WTC11 (cell line): Measurements from ENCODE around the gene ERVK3-1. TPM values are rescaled to one million over a fixed set of nuclear protein-coding genes. Genes with fewer than 3 reads are reported as not detected.

Experiments used
- ATAC-seq: fragments of 200-7000 bp; cut with Tn5 transposase; 2 replicates; pipeline ENCODE4 v1.10.0; 2021; ENCODE audit warnings: mild to moderate bottlenecking, moderate library complexity
- CTCF ChIA-PET: fragments of 300-600 bp; sonication (Branson Sonifier 250); formaldehyde crosslinking; loops from one replicate; lab custom pipeline; 2021; ENCODE audit warnings: antibody characterized with exemption; lab: Charles Lee
- POLR2A ChIA-PET: fragments of 350-600 bp; sonication (Branson Sonifier 250); formaldehyde crosslinking; loops from one replicate; lab custom pipeline; 2021; ENCODE audit warnings: antibody characterized with exemption; lab: Charles Lee
- DNase-seq: peaks from one replicate; pipeline ENCODE4 v3.0.0; 2021; ENCODE audit warnings: low spot score
- H3K27ac Mint-ChIP-seq: 2 replicates; pipeline ENCODE4 v1.8.0; 2021; ENCODE audit warnings: mixed read lengths
- H3K27me3 Mint-ChIP-seq: 2 replicates; pipeline ENCODE4 v1.8.0; 2021; ENCODE audit warnings: low read depth, mild to moderate bottlenecking, moderate library complexity, mixed read lengths
- H3K36me3 Mint-ChIP-seq: 2 replicates; pipeline ENCODE4 v1.8.0; 2021; ENCODE audit warnings: mixed read lengths
- H3K4me1 Mint-ChIP-seq: 2 replicates; pipeline ENCODE4 v1.8.0; 2022; ENCODE audit warnings: mixed read lengths
- H3K4me3 Mint-ChIP-seq: 2 replicates; pipeline ENCODE4 v1.8.0; 2021; ENCODE audit warnings: mild to moderate bottlenecking, moderate library complexity, mixed read lengths
- H3K9me3 Mint-ChIP-seq: 2 replicates; pipeline ENCODE4 v1.8.0; 2021; ENCODE audit warnings: mixed read lengths
- ELF4 ChIP-seq: sonication (generic); formaldehyde crosslinking; IDR thresholded peaks from 2 replicates; pipeline ENCODE4 v1.8.1; 2022; ENCODE audit warnings: low read depth, mild to moderate bottlenecking, moderate library complexity, missing genetic modification reagents
- ETV6 ChIP-seq: sonication (generic); formaldehyde crosslinking; IDR thresholded peaks from 2 replicates; pipeline ENCODE4 v1.8.1; 2022; ENCODE audit warnings: mild to moderate bottlenecking, missing genetic modification reagents
- JUN ChIP-seq: sonication (generic); formaldehyde crosslinking; IDR thresholded peaks from 2 replicates; pipeline ENCODE4 v1.8.0; 2023; ENCODE audit warnings: mild to moderate bottlenecking, missing genetic modification reagents
- MXD4 ChIP-seq: fragments of 250-450 bp; sonication (Bioruptor Pico); IDR thresholded peaks from 2 replicates; pipeline ENCODE4 v1.8.0; 2021; ENCODE audit warnings: mild to moderate bottlenecking, moderate library complexity, borderline replicate concordance
- NR1H2 ChIP-seq: sonication (generic); formaldehyde crosslinking; IDR thresholded peaks from 2 replicates; pipeline ENCODE4 v1.9.0; 2021; ENCODE audit warnings: mild to moderate bottlenecking, moderate library complexity, missing genetic modification reagents
- PRRX2 ChIP-seq: fragments of 250-450 bp; sonication (Bioruptor Pico); IDR thresholded peaks from 2 replicates; pipeline ENCODE4 v1.8.0; 2021; ENCODE audit warnings: mild to moderate bottlenecking
- SOX15 ChIP-seq: fragments of 250-450 bp; sonication (Bioruptor Pico); IDR thresholded peaks from 2 replicates; pipeline ENCODE4 v1.9.0; 2021; ENCODE audit warnings: mild to moderate bottlenecking
- TCF7 ChIP-seq: sonication (generic); formaldehyde crosslinking; IDR thresholded peaks from 2 replicates; pipeline ENCODE4 v1.8.0; 2022; ENCODE audit warnings: mild to moderate bottlenecking, low read depth, missing genetic modification reagents, moderate library complexity
- ZNF232 ChIP-seq: sonication (generic); formaldehyde crosslinking; IDR thresholded peaks from 2 replicates; pipeline ENCODE4 v1.8.0; 2022; ENCODE audit warnings: mild to moderate bottlenecking, missing genetic modification reagents
- total RNA-seq: library from RNA; stranded (reverse); gene quantifications from 3 replicates; pipeline ENCODE4 v1.2.3, GENCODE V29; 2021
- TF ChIP-seq, protein P1 (sequence below): sonication (generic); formaldehyde crosslinking; conservative IDR thresholded peaks from 2 replicates; pipeline ENCODE4 v1.8.1; 2023; ENCODE audit warnings: mild to moderate bottlenecking, low read depth, missing genetic modification reagents, moderate library complexity
- TF ChIP-seq, protein P2 (sequence below): fragments of 250-450 bp; sonication (Bioruptor Pico); conservative IDR thresholded peaks from 2 replicates; pipeline ENCODE4 v1.9.0; 2021; ENCODE audit warnings: mild to moderate bottlenecking
- TF ChIP-seq, protein P3 (sequence below): fragments of 250-450 bp; sonication (Bioruptor Pico); IDR thresholded peaks from 2 replicates; pipeline ENCODE4 v1.9.0; 2021; ENCODE audit warnings: mild to moderate bottlenecking
- TF ChIP-seq, protein P4 (sequence below): sonication (generic); formaldehyde crosslinking; IDR thresholded peaks from 2 replicates; pipeline ENCODE4 v1.8.0; 2023; ENCODE audit warnings: missing genetic modification reagents, mild to moderate bottlenecking, borderline replicate concordance
- TF ChIP-seq, protein P5 (sequence below): fragments of 200-600 bp; IDR thresholded peaks from 2 replicates; pipeline ENCODE4 v1.8.0; 2022; ENCODE audit warnings: antibody characterized with exemption
- TF ChIP-seq, protein P6 (sequence below): sonication (generic); formaldehyde crosslinking; IDR thresholded peaks from 2 replicates; pipeline ENCODE4 v1.8.0; 2023; ENCODE audit warnings: mild to moderate bottlenecking, missing genetic modification reagents
- TF ChIP-seq, protein P7 (sequence below): sonication (generic); formaldehyde crosslinking; conservative IDR thresholded peaks from 2 replicates; pipeline ENCODE4 v1.8.1; 2022; ENCODE audit warnings: mild to moderate bottlenecking, missing genetic modification reagents

Gene ERVK3-1
- total RNA-seq, 1 experiment from 2014 or later: 26.0 TPM

DNA sequence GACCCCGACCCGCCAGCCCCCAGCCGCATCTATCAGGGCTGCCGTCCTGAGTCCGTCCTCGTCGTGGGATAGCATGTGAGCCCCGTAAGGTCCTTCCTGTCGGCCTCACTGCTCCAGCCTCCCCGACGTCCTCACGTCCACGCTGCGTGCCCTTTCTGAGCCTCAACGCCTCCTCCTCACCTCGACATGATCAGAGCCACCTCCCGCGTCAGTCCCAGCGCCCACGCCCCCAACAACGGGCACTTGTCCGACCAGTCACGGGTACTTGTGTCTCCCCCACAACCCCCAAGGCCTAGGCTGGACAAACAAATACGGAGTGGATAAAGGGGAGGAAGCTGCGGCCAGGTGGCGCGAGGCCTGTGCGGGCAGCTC, 56.7 kb downstream of the ERVK3-1 start (continued):
- TF ChIP-seq, protein P1, sequence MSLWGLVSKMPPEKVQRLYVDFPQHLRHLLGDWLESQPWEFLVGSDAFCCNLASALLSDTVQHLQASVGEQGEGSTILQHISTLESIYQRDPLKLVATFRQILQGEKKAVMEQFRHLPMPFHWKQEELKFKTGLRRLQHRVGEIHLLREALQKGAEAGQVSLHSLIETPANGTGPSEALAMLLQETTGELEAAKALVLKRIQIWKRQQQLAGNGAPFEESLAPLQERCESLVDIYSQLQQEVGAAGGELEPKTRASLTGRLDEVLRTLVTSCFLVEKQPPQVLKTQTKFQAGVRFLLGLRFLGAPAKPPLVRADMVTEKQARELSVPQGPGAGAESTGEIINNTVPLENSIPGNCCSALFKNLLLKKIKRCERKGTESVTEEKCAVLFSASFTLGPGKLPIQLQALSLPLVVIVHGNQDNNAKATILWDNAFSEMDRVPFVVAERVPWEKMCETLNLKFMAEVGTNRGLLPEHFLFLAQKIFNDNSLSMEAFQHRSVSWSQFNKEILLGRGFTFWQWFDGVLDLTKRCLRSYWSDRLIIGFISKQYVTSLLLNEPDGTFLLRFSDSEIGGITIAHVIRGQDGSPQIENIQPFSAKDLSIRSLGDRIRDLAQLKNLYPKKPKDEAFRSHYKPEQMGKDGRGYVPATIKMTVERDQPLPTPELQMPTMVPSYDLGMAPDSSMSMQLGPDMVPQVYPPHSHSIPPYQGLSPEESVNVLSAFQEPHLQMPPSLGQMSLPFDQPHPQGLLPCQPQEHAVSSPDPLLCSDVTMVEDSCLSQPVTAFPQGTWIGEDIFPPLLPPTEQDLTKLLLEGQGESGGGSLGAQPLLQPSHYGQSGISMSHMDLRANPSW (CRISPR knock-in tag): no peak
- no peak for TF ChIP-seq MXD4 (CRISPR knock-in tag)
- TF ChIP-seq, protein P2, sequence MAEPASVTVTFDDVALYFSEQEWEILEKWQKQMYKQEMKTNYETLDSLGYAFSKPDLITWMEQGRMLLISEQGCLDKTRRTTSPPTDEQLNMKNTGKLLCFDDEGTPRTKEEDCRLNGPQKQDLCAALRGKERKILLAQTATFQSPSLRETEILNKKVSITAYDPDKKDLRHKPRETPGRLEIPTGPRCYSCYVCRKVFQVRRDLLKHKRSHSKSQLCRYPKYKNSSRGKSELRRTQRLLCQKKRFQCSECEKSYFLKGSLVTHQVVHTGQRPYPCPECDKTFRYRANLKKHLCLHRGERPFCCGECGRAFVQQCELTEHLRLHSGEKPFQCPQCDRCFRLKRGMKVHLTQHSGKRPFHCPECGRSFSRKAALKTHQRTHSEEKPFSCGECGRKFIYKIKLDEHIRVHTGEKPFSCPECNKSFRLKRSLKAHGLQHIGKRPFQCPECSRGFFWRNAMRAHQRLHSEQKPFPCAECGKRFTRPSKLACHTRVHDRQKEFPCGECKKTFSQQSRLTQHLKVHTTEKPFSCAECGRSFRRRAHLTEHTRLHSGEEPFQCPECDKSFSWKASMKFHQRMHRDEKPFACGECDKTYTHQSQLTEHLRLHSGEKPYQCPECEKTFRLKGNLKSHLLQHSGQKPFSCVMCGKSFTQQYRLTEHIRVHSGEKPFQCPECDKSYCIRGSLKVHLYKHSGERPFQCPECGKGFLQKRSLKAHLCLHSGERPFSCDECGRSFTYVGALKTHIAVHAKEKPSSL: no peak
- TF ChIP-seq, all 79 proteins: peak for 6

DNA sequence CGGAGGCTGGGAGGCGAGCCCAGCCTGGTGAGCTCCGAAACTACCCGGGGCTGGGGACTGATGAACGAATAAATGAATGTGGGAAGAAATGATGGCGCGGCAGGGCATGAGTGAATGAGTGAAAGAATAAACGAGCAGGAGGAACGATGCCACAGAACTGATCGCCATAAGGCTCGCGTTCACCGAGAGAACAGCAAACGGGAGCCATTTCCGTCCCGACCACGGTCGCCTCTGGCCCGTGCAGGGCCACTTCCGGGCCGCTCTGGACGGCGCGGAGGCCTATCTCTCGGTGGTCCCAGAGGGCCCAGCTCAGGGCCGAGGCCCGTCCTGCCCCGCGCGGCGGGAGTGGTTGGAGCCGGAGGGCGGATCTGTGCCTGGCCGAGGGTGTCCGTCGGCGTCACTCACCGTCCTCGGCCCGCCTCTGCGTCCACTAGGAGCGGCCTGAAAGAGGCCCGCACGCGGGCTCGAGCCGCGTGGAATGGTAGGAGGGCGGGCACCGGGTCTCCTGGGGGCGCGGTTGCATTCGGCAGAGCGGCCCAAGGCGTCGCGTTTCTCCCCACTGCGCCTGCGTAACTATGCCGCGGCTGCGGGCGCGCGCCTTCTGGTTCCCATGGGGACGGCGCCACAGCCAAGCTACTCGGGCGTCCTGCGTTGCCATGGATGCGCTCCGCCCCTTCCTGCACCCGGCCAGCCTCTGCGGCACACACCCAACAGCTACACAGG, 57.3 kb downstream of the ERVK3-1 start, which contains the start of gene ZNF497:
TSS of gene ZNF497 (minus strand) at position 480 of the 723 bp plus-strand sequence. CDS start 5,116 bp downstream, outside the sequence.
- Mint-ChIP-seq H3K9me3 (no peaks in the 10 kb centered on the region), H3K4me1 (peaks cover 6% of the 10 kb centered on the region; the same call in 1 of the 2 replicates), H3K27ac (peak within 1 kb of the TSS; percentile 96), H3K27me3 (no peaks in the 10 kb centered on the region), H3K4me3 (peak within 1 kb of the TSS; percentile 94), H3K36me3 (no peaks in the 10 kb centered on the region)
- CTCF ChIA-PET: interaction anchor here (0.5 to 3.0 kb wide), 14 partner anchors 9 to 158 kb away, joined by 3 to 22 read pairs (median 4); partner anchors contain the start of genes ZBTB45, ZNF324B and ZSCAN22
- ATAC-seq (peak; percentile 93), DNase-seq (peak; percentile 98)
- POLR2A ChIA-PET: interaction anchor here (0.5 to 2.9 kb wide), 12 partner anchors 11 to 97 kb away, joined by 3 to 25 read pairs (median 4); partner anchors contain the start of genes RNF225, RPS5, ZNF324B and ZSCAN22
- no peak for TF ChIP-seq TCF7
- TF ChIP-seq JUN (CRISPR knock-in tag): no peak
- TF ChIP-seq, protein P3, sequence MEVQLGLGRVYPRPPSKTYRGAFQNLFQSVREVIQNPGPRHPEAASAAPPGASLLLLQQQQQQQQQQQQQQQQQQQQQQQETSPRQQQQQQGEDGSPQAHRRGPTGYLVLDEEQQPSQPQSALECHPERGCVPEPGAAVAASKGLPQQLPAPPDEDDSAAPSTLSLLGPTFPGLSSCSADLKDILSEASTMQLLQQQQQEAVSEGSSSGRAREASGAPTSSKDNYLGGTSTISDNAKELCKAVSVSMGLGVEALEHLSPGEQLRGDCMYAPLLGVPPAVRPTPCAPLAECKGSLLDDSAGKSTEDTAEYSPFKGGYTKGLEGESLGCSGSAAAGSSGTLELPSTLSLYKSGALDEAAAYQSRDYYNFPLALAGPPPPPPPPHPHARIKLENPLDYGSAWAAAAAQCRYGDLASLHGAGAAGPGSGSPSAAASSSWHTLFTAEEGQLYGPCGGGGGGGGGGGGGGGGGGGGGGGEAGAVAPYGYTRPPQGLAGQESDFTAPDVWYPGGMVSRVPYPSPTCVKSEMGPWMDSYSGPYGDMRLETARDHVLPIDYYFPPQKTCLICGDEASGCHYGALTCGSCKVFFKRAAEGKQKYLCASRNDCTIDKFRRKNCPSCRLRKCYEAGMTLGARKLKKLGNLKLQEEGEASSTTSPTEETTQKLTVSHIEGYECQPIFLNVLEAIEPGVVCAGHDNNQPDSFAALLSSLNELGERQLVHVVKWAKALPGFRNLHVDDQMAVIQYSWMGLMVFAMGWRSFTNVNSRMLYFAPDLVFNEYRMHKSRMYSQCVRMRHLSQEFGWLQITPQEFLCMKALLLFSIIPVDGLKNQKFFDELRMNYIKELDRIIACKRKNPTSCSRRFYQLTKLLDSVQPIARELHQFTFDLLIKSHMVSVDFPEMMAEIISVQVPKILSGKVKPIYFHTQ (CRISPR knock-in tag): no peak
- TF ChIP-seq, protein P4, sequence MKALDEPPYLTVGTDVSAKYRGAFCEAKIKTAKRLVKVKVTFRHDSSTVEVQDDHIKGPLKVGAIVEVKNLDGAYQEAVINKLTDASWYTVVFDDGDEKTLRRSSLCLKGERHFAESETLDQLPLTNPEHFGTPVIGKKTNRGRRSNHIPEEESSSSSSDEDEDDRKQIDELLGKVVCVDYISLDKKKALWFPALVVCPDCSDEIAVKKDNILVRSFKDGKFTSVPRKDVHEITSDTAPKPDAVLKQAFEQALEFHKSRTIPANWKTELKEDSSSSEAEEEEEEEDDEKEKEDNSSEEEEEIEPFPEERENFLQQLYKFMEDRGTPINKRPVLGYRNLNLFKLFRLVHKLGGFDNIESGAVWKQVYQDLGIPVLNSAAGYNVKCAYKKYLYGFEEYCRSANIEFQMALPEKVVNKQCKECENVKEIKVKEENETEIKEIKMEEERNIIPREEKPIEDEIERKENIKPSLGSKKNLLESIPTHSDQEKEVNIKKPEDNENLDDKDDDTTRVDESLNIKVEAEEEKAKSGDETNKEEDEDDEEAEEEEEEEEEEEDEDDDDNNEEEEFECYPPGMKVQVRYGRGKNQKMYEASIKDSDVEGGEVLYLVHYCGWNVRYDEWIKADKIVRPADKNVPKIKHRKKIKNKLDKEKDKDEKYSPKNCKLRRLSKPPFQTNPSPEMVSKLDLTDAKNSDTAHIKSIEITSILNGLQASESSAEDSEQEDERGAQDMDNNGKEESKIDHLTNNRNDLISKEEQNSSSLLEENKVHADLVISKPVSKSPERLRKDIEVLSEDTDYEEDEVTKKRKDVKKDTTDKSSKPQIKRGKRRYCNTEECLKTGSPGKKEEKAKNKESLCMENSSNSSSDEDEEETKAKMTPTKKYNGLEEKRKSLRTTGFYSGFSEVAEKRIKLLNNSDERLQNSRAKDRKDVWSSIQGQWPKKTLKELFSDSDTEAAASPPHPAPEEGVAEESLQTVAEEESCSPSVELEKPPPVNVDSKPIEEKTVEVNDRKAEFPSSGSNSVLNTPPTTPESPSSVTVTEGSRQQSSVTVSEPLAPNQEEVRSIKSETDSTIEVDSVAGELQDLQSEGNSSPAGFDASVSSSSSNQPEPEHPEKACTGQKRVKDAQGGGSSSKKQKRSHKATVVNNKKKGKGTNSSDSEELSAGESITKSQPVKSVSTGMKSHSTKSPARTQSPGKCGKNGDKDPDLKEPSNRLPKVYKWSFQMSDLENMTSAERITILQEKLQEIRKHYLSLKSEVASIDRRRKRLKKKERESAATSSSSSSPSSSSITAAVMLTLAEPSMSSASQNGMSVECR (CRISPR knock-in tag): peak; percentile 77; the same call in 1 of the 2 replicates
- no peak for TF ChIP-seq SOX15 (CRISPR knock-in tag)
- peak; percentile 32 for TF ChIP-seq ETV6
- no peak for TF ChIP-seq NR1H2
- no peak for TF ChIP-seq ZNF232
- TF ChIP-seq, protein P5, sequence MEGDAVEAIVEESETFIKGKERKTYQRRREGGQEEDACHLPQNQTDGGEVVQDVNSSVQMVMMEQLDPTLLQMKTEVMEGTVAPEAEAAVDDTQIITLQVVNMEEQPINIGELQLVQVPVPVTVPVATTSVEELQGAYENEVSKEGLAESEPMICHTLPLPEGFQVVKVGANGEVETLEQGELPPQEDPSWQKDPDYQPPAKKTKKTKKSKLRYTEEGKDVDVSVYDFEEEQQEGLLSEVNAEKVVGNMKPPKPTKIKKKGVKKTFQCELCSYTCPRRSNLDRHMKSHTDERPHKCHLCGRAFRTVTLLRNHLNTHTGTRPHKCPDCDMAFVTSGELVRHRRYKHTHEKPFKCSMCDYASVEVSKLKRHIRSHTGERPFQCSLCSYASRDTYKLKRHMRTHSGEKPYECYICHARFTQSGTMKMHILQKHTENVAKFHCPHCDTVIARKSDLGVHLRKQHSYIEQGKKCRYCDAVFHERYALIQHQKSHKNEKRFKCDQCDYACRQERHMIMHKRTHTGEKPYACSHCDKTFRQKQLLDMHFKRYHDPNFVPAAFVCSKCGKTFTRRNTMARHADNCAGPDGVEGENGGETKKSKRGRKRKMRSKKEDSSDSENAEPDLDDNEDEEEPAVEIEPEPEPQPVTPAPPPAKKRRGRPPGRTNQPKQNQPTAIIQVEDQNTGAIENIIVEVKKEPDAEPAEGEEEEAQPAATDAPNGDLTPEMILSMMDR: no peak
- TF ChIP-seq, protein P6, sequence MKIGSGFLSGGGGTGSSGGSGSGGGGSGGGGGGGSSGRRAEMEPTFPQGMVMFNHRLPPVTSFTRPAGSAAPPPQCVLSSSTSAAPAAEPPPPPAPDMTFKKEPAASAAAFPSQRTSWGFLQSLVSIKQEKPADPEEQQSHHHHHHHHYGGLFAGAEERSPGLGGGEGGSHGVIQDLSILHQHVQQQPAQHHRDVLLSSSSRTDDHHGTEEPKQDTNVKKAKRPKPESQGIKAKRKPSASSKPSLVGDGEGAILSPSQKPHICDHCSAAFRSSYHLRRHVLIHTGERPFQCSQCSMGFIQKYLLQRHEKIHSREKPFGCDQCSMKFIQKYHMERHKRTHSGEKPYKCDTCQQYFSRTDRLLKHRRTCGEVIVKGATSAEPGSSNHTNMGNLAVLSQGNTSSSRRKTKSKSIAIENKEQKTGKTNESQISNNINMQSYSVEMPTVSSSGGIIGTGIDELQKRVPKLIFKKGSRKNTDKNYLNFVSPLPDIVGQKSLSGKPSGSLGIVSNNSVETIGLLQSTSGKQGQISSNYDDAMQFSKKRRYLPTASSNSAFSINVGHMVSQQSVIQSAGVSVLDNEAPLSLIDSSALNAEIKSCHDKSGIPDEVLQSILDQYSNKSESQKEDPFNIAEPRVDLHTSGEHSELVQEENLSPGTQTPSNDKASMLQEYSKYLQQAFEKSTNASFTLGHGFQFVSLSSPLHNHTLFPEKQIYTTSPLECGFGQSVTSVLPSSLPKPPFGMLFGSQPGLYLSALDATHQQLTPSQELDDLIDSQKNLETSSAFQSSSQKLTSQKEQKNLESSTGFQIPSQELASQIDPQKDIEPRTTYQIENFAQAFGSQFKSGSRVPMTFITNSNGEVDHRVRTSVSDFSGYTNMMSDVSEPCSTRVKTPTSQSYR (CRISPR knock-in tag): no peak
- 0 out of 2 replicates have a peak, but pooled peaks have one; percentile 43 for TF ChIP-seq ELF4 (CRISPR knock-in tag)
- TF ChIP-seq, protein P7, sequence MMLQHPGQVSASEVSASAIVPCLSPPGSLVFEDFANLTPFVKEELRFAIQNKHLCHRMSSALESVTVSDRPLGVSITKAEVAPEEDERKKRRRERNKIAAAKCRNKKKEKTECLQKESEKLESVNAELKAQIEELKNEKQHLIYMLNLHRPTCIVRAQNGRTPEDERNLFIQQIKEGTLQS: no peak
- no peak for TF ChIP-seq PRRX2 (CRISPR knock-in tag)
